ENCODE results near the gene NUDCD3.

The NUDCD3 gene

GRCh38 chr7:44387389-44387788 is 103.1 kb downstream of the NUDCD3 start:
- no peaks in the 10 kb centered on the region for H3K9me2 ChIP-seq (replicated peaks; ENCODE audit: insufficient read depth, low read length)
- H3K27me3 ChIP-seq (ENCODE audit: low read length) = no peaks in the 10 kb centered on the region
- no peak overlapping the region for H2AFZ ChIP-seq (ENCODE audit: low read depth, low read length, severe bottlenecking)
- TF ChIP-seq CTCF (IDR thresholded peaks at IDR 0.05; ENCODE audit: insufficient read depth, low read length, poor library complexity, severe bottlenecking) = no peak
- no peak for TF ChIP-seq EZH2phosphoT487 (conservative IDR thresholded peaks at IDR 0.05; ENCODE audit: low read length)
- no peaks in the 10 kb centered on the region for H3K36me3 ChIP-seq (ENCODE audit: low read length)
- no peak overlapping the region for H3K4me3 ChIP-seq (ENCODE audit: insufficient read depth, low read length, poor library complexity, severe bottlenecking)
- H3F3A ChIP-seq (ENCODE audit: insufficient read depth) = no peaks in the 10 kb centered on the region
- H3K9me3 ChIP-seq (ENCODE audit: insufficient read depth, low read length) = no peaks in the 10 kb centered on the region
- no peaks in the 10 kb centered on the region for H4K20me1 ChIP-seq (ENCODE audit: low read depth, low read length)
- H3K79me2 ChIP-seq (ENCODE audit: insufficient read depth, low read length) = no peaks in the 10 kb centered on the region
- H3K4me2 ChIP-seq (ENCODE audit: low read depth, low read length, poor library complexity, severe bottlenecking) = no peak overlapping the region
- H3K9ac ChIP-seq (ENCODE audit: low read length) = no peak overlapping the region
- no peak overlapping the region for H3K27ac ChIP-seq (ENCODE audit: low read depth, low read length)

GRCh38 chr7:44386139-44386913 is 104.1 kb downstream of the NUDCD3 start:
- no peak for TF ChIP-seq EZH2phosphoT487 (conservative IDR thresholded peaks at IDR 0.05; ENCODE audit: low read length)
- no peak for TF ChIP-seq CTCF (IDR thresholded peaks at IDR 0.05; ENCODE audit: insufficient read depth, low read length, poor library complexity, severe bottlenecking)
- Histone ChIP-seq H3F3A (ENCODE audit: insufficient read depth) (no peaks in the 10 kb centered on the region), H3K36me3 (ENCODE audit: low read length) (no peaks in the 10 kb centered on the region), H3K27me3 (ENCODE audit: low read length) (no peaks in the 10 kb centered on the region), H3K4me2 (ENCODE audit: low read depth, low read length, poor library complexity, severe bottlenecking) (no peak overlapping the region), H3K79me2 (ENCODE audit: insufficient read depth, low read length) (no peaks in the 10 kb centered on the region), H4K20me1 (ENCODE audit: low read depth, low read length) (no peaks in the 10 kb centered on the region), H3K9ac (ENCODE audit: low read length) (no peak overlapping the region), H3K4me3 (ENCODE audit: insufficient read depth, low read length, poor library complexity, severe bottlenecking) (no peak overlapping the region), H2AFZ (ENCODE audit: low read depth, low read length, severe bottlenecking) (no peak overlapping the region), H3K9me3 (ENCODE audit: insufficient read depth, low read length) (no peaks in the 10 kb centered on the region), H3K27ac (ENCODE audit: low read depth, low read length) (no peak overlapping the region), H3K9me2 (replicated peaks; ENCODE audit: insufficient read depth, low read length) (no peaks in the 10 kb centered on the region)

- no peaks in the 10 kb centered on the region for H3K79me2 ChIP-seq (ENCODE audit: insufficient read depth, low read length)
- H2AFZ ChIP-seq (ENCODE audit: low read depth, low read length, severe bottlenecking) = no peak overlapping the region
- TF ChIP-seq CTCF (IDR thresholded peaks at IDR 0.05; ENCODE audit: insufficient read depth, low read length, poor library complexity, severe bottlenecking) = no peak
- no peak for TF ChIP-seq EZH2phosphoT487 (conservative IDR thresholded peaks at IDR 0.05; ENCODE audit: low read length)
- H3K4me2 ChIP-seq (ENCODE audit: low read depth, low read length, poor library complexity, severe bottlenecking) = no peak overlapping the region
- no peaks in the 10 kb centered on the region for H3F3A ChIP-seq (ENCODE audit: insufficient read depth)
- no peaks in the 10 kb centered on the region for H3K9me2 ChIP-seq (replicated peaks; ENCODE audit: insufficient read depth, low read length)
- H3K27ac ChIP-seq (ENCODE audit: low read depth, low read length) = no peak overlapping the region
- H3K27me3 ChIP-seq (ENCODE audit: low read length) = no peaks in the 10 kb centered on the region
- H3K9me3 ChIP-seq (ENCODE audit: insufficient read depth, low read length) = no peaks in the 10 kb centered on the region
- H3K9ac ChIP-seq (ENCODE audit: low read length) = no peak overlapping the region
- H4K20me1 ChIP-seq (ENCODE audit: low read depth, low read length) = no peaks in the 10 kb centered on the region
- no peaks in the 10 kb centered on the region for H3K36me3 ChIP-seq (ENCODE audit: low read length)
- H3K4me3 ChIP-seq (ENCODE audit: insufficient read depth, low read length, poor library complexity, severe bottlenecking) = no peak overlapping the region
Measured at GRCh38 chr7:44385434-44386138, 104.9 kb downstream of the NUDCD3 start.

All from SU-DHL-6 (cell line).